ENCODE data around the gene DENND1B. TPM values are rescaled to one million over a fixed set of nuclear protein-coding genes. Genes with fewer than 3 reads are reported as not detected.

Gene DENND1B
- total and polyA plus RNA-seq, 9 of the 15 experiments (the other 6 are each of a cell fraction or from before 2014, with no cell fraction given), result 2.1 to 12.1 (median 7.5) TPM

GRCh38 chr1:197675583-197676208 is 99.6 kb downstream of the DENND1B start (continued):
- TF ChIP-seq SFPQ (IDR thresholded peaks at IDR 0.05; ENCODE audit: low read depth, low read length), result no peak
- TF ChIP-seq ZFP91 (CRISPR knock-in tag; IDR thresholded peaks at IDR 0.05), result no peak
- peak; percentile 46; the same call in 1 of the 2 replicates for TF ChIP-seq ZNF384 (IDR thresholded peaks at IDR 0.05; ENCODE audit: low read depth, low read length)
- TF ChIP-seq SOX6 (IDR thresholded peaks at IDR 0.05), result peak; percentile 50; the same call in 1 of the 2 replicates
- TF ChIP-seq PTBP1 (IDR thresholded peaks at IDR 0.05; ENCODE audit: low read depth, low read length), result no peak
- TF ChIP-seq ZNF232 (CRISPR knock-in tag; IDR thresholded peaks at IDR 0.05), result 0 out of 2 replicates have a peak, but pooled peaks have one; percentile 64
- peak in 1 of 2 experiments; percentile 54; a peak in 1 of 4 replicates for TF ChIP-seq KDM1A (IDR thresholded peaks at IDR 0.05)
- TF ChIP-seq ZNF592 (IDR thresholded peaks at IDR 0.05), result peak; percentile 42; the same call in 1 of the 2 replicates
- no peak for TF ChIP-seq ZNF512 (tag; IDR thresholded peaks at IDR 0.05)
- no peak for TF ChIP-seq MEIS2 (IDR thresholded peaks at IDR 0.05; ENCODE audit: partially characterized antibody)
- TF ChIP-seq E2F6 (IDR thresholded peaks at IDR 0.05; ENCODE audit: borderline replicate concordance in 1 of 2, extremely low read depth in 1 of 2, insufficient read depth in 1 of 2, insufficient read length in 1 of 2, low read depth in 1 of 2, low read length in 1 of 2, poor library complexity in 1 of 2, severe bottlenecking in 1 of 2), result peak in 1 of 2 experiments; percentile 68
- peak in 1 of 2 experiments; percentile 39; a peak in 1 of 4 replicates for TF ChIP-seq TRIM24 (IDR thresholded peaks at IDR 0.05)
